Hepatocyte (in vitro differentiated cells): ENCODE data around the gene CAPZB. TPM values are rescaled to one million over a fixed set of nuclear protein-coding genes. Genes with fewer than 3 reads are reported as not detected.

Source experiments
- DNase-seq: peaks from one replicate; pipeline ENCODE4 v3.0.0-alpha.2; 2016; ENCODE audit warnings: low spot score
- H2AFZ ChIP-seq: fragments of 200-600 bp; sonication (generic); 2 replicates; pipeline ENCODE4 v1.6.0; 2016; ENCODE audit warnings: antibody characterized with exemption, mild to moderate bottlenecking
- H3K27ac ChIP-seq: fragments of 200-600 bp; sonication (generic); 2 replicates; pipeline ENCODE4 v1.5.1; 2016; ENCODE audit warnings: mild to moderate bottlenecking
- H3K27me3 ChIP-seq: fragments of 200-600 bp; sonication (generic); 2 replicates; pipeline ENCODE4 v1.6.1; 2016
- H3K36me3 ChIP-seq: fragments of 200-600 bp; sonication (generic); replicated peaks from 2 replicates; pipeline ENCODE4 v1.5.1; 2016; ENCODE audit warnings: low read depth; ENCODE audit not compliant: insufficient read depth
- H3K4me1 ChIP-seq: fragments of 200-600 bp; sonication (generic); 2 replicates; pipeline ENCODE4 v1.5.1; 2016; ENCODE audit warnings: mild to moderate bottlenecking, moderate library complexity; ENCODE audit not compliant: insufficient read depth
- H3K4me2 ChIP-seq: fragments of 200-600 bp; sonication (generic); 2 replicates; pipeline ENCODE4 v1.6.0; 2016
- H3K4me3 ChIP-seq: fragments of 200-600 bp; sonication (generic); 2 replicates; pipeline ENCODE4 v1.5.1; 2016; ENCODE audit warnings: mild to moderate bottlenecking
- H3K79me2 ChIP-seq: fragments of 200-600 bp; sonication (generic); 2 replicates; pipeline ENCODE4 v1.6.0; 2017; ENCODE audit warnings: mild to moderate bottlenecking
- H3K9me2 ChIP-seq: fragments of 200-600 bp; sonication (generic); replicated peaks from 2 replicates; pipeline ENCODE4 v1.6.0; 2017; ENCODE audit warnings: mild to moderate bottlenecking; ENCODE audit not compliant: insufficient read depth
- H3K9me3 ChIP-seq: fragments of 200-600 bp; sonication (generic); 2 replicates; pipeline ENCODE4 v1.5.1; 2016; ENCODE audit warnings: low read depth, mild to moderate bottlenecking
- H4K20me1 ChIP-seq: fragments of 200-600 bp; sonication (generic); 2 replicates; pipeline ENCODE4 v1.6.0; 2016; ENCODE audit warnings: mild to moderate bottlenecking; ENCODE audit not compliant: insufficient read depth, poor library complexity, severe bottlenecking
- CTCF ChIP-seq: fragments of 200-600 bp; sonication (generic); IDR thresholded peaks from 2 replicates; pipeline ENCODE4 v1.5.1; 2016; ENCODE audit warnings: antibody characterized with exemption, mild to moderate bottlenecking; ENCODE audit not compliant: poor library complexity
- EZH2 ChIP-seq: fragments of 200-600 bp; sonication (generic); IDR thresholded peaks from 2 replicates; pipeline ENCODE4 v1.6.1; 2016; ENCODE audit warnings: antibody characterized with exemption, mild to moderate bottlenecking, borderline replicate concordance
- EZH2phosphoT487 ChIP-seq: fragments of 200-600 bp; sonication (generic); IDR thresholded peaks from one replicate; pipeline ENCODE4 v1.6.1; 2018; ENCODE audit warnings: antibody characterized with exemption, mild to moderate bottlenecking, low read depth, moderate library complexity; ENCODE audit not compliant: unreplicated experiment, severe bottlenecking
- WGBS: methylation state at CpG from one replicate; pipeline ENCODE4 v1.1.6; 2016; ENCODE audit warnings: low lambda C conversion rate; ENCODE audit errors: missing lambda C conversion rate; 5-methylcytosine and 5-hydroxymethylcytosine counted together
- polyA plus RNA-seq: library from polyadenylated mRNA; unstranded; fragments of >200 nt; fragmentation: Nextera tagmentation; extraction: Ambion mirVana; gene quantifications from 2 replicates; pipeline ENCODE4 v1.2.1, GENCODE V29; 2016
- total RNA-seq: library from RNA; depleted of rRNA; stranded (reverse); fragments of >200 nt; gene quantifications from 2 replicates; pipeline ENCODE4 v1.2.3, GENCODE V29; 2014

CAPZB gene
- total and polyA plus RNA-seq, 2 experiments from 2014 or later, result 139 to 261 TPM

GRCh38 chr1:19464696-19465095 lies 20.6 kb downstream of the CAPZB start:
- Histone ChIP-seq H4K20me1 (peaks cover 87% of the 10 kb centered on the region), H3K4me2 (no peak overlapping the region), H3K4me1 (peaks cover 46% of the 10 kb centered on the region), H3K27ac (no peak overlapping the region), H3K4me3 (no peak overlapping the region), H3K36me3 (no peaks in the 10 kb centered on the region), H2AFZ (no peak overlapping the region), H3K27me3 (no peaks in the 10 kb centered on the region), H3K9me3 (no peaks in the 10 kb centered on the region), H3K9me2 (no peaks in the 10 kb centered on the region), H3K79me2 (peaks cover 95% of the 10 kb centered on the region)
- WGBS, result 96% methylated on average over 4 of the region's 4 CpGs
- DNase-seq, result no peak
- TF ChIP-seq EZH2phosphoT487 (no peak), EZH2 (no peak), CTCF (no peak)

GRCh38 chr1:19463504-19463803 lies 21.9 kb downstream of the CAPZB start:
- Histone ChIP-seq H3K9me3 (no peaks in the 10 kb centered on the region), H3K9me2 (no peaks in the 10 kb centered on the region), H2AFZ (no peak overlapping the region), H3K4me3 (no peak overlapping the region), H3K4me2 (no peak overlapping the region), H3K27ac (no peak overlapping the region), H3K79me2 (peaks cover 97% of the 10 kb centered on the region), H3K27me3 (no peaks in the 10 kb centered on the region), H3K36me3 (no peaks in the 10 kb centered on the region), H4K20me1 (peaks cover 87% of the 10 kb centered on the region), H3K4me1 (peaks cover 34% of the 10 kb centered on the region)
- DNase-seq, result no peak
- TF ChIP-seq EZH2, result no peak

- H3K27me3 ChIP-seq, result no peaks in the 10 kb centered on the region
- H3K4me3 ChIP-seq, result no peak overlapping the region
- no peaks in the 10 kb centered on the region for H3K9me3 ChIP-seq
- peaks cover 85% of the 10 kb centered on the region for H4K20me1 ChIP-seq
- TF ChIP-seq CTCF, result no peak
- TF ChIP-seq EZH2, result no peak
- no peak for TF ChIP-seq EZH2phosphoT487
- no peak overlapping the region for H3K4me2 ChIP-seq
- no peaks in the 10 kb centered on the region for H3K36me3 ChIP-seq
- H3K27ac ChIP-seq, result no peak overlapping the region
- H3K9me2 ChIP-seq, result no peaks in the 10 kb centered on the region
- no peak for DNase-seq
- 66% methylated on average over 10 of the region's 10 CpGs for WGBS
- no peak overlapping the region for H2AFZ ChIP-seq
- peaks cover 97% of the 10 kb centered on the region for H3K79me2 ChIP-seq
- peaks cover 30% of the 10 kb centered on the region for H3K4me1 ChIP-seq
Observed at GRCh38 chr1:19462781-19463503, 22.4 kb downstream of the CAPZB start.

GRCh38 chr1:19461220-19461554 lies 24.2 kb downstream of the CAPZB start:
- H3K4me2 ChIP-seq, result no peak overlapping the region
- peaks cover 82% of the 10 kb centered on the region for H4K20me1 ChIP-seq
- no peak overlapping the region for H3K4me3 ChIP-seq
- H3K36me3 ChIP-seq, result no peaks in the 10 kb centered on the region
- H2AFZ ChIP-seq, result no peak overlapping the region
- H3K79me2 ChIP-seq, result peaks cover 97% of the 10 kb centered on the region
- H3K9me3 ChIP-seq, result no peaks in the 10 kb centered on the region
- TF ChIP-seq EZH2phosphoT487 (no peak), EZH2 (no peak), CTCF (no peak)
- no peaks in the 10 kb centered on the region for H3K9me2 ChIP-seq
- WGBS, result 84% methylated on average over 6 of the region's 6 CpGs
- H3K27ac ChIP-seq, result no peak overlapping the region
- H3K4me1 ChIP-seq, result peaks cover 13% of the 10 kb centered on the region
- no peaks in the 10 kb centered on the region for H3K27me3 ChIP-seq
- DNase-seq, result no peak
